ENCODE measurements around the gene NKG7.

- TF ChIP-seq, protein P1, sequence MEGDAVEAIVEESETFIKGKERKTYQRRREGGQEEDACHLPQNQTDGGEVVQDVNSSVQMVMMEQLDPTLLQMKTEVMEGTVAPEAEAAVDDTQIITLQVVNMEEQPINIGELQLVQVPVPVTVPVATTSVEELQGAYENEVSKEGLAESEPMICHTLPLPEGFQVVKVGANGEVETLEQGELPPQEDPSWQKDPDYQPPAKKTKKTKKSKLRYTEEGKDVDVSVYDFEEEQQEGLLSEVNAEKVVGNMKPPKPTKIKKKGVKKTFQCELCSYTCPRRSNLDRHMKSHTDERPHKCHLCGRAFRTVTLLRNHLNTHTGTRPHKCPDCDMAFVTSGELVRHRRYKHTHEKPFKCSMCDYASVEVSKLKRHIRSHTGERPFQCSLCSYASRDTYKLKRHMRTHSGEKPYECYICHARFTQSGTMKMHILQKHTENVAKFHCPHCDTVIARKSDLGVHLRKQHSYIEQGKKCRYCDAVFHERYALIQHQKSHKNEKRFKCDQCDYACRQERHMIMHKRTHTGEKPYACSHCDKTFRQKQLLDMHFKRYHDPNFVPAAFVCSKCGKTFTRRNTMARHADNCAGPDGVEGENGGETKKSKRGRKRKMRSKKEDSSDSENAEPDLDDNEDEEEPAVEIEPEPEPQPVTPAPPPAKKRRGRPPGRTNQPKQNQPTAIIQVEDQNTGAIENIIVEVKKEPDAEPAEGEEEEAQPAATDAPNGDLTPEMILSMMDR (IDR thresholded peaks at IDR 0.05; ENCODE audit: insufficient read depth, low read length), result no peak
- TF ChIP-seq SPI1 (IDR thresholded peaks at IDR 0.05; ENCODE audit: borderline replicate concordance, low read depth), result no peak
- TF ChIP-seq REST (IDR thresholded peaks at IDR 0.05; ENCODE audit: insufficient replicate concordance, low read depth), result no peak
- no peak for TF ChIP-seq POLR2AphosphoS5 (IDR thresholded peaks at IDR 0.05; ENCODE audit: low read depth)
- TF ChIP-seq GABPA (IDR thresholded peaks at IDR 0.05; ENCODE audit: low read depth), result no peak
These were observed 50.7 kb downstream of the NKG7 start for GRCh38 chr19:51321799-51322198.

Data from HL-60 (cell line).